Endodermal cell (in vitro differentiated cells): ENCODE measurements around the gene SPOCK1. TPM values are rescaled to one million over a fixed set of nuclear protein-coding genes. Genes with fewer than 3 reads are reported as not detected.

Source experiments
- DNase-seq: peaks from one replicate; pipeline ENCODE4 v3.0.0-alpha.2; 2017
- H3K27ac ChIP-seq: 2 replicates; pipeline ENCODE4 v1.5.1; 2013; ENCODE audit warnings: mild to moderate bottlenecking, low read depth, low read length, moderate library complexity
- H3K27me3 ChIP-seq: 2 replicates; pipeline ENCODE4 v1.6.1; 2013; ENCODE audit warnings: mild to moderate bottlenecking, low read length, moderate library complexity; ENCODE audit not compliant: insufficient read depth, control insufficient read depth, poor library complexity, severe bottlenecking
- H3K36me3 ChIP-seq: 2 replicates; pipeline ENCODE4 v1.7.0; 2013; ENCODE audit warnings: mild to moderate bottlenecking, low read length, moderate library complexity; ENCODE audit not compliant: control insufficient read depth, insufficient read depth
- H3K4me1 ChIP-seq: one replicate; pipeline ENCODE4 v1.7.0; 2013; ENCODE audit warnings: low read length; ENCODE audit not compliant: control insufficient read depth, insufficient read depth
- H3K4me3 ChIP-seq: 2 replicates; pipeline ENCODE4 v1.5.1; 2013; ENCODE audit warnings: mild to moderate bottlenecking, low read length, moderate library complexity
- H3K9ac ChIP-seq: 2 replicates; pipeline ENCODE4 v1.6.1; 2013; ENCODE audit warnings: mild to moderate bottlenecking, low read length, moderate library complexity; ENCODE audit not compliant: poor library complexity, severe bottlenecking; ENCODE audit errors: extremely low read depth
- H3K9me3 ChIP-seq: 2 replicates; pipeline ENCODE4 v1.6.1; 2013; ENCODE audit warnings: mild to moderate bottlenecking, low read length, moderate library complexity; ENCODE audit not compliant: control insufficient read depth
- H3K27ac Mint-ChIP-seq: 2 replicates; pipeline ENCODE4 v1.8.0; 2020; ENCODE audit warnings: mixed read lengths
- H3K27me3 Mint-ChIP-seq: 2 replicates; pipeline ENCODE4 v1.8.0; 2021; ENCODE audit warnings: mild to moderate bottlenecking, mixed read lengths; ENCODE audit not compliant: insufficient read depth
- H3K36me3 Mint-ChIP-seq: 2 replicates; pipeline ENCODE4 v1.8.0; 2020; ENCODE audit warnings: low read depth, mixed read lengths
- H3K4me1 Mint-ChIP-seq: 2 replicates; pipeline ENCODE4 v1.8.0; 2020; ENCODE audit warnings: mixed read lengths
- H3K4me3 Mint-ChIP-seq: 2 replicates; pipeline ENCODE4 v1.8.0; 2020; ENCODE audit warnings: mild to moderate bottlenecking, moderate library complexity, mixed read lengths
- H3K9me3 Mint-ChIP-seq: 2 replicates; pipeline ENCODE4 v1.8.0; 2020; ENCODE audit warnings: mild to moderate bottlenecking, mixed read lengths
- WGBS, 2 experiments: methylation state at CpG; one replicate each; pipeline versions ENCODE4 v1.1.5 to v1.1.7; 2013; ENCODE audit warnings: missing lambda C conversion rate in 2 of 2, mixed read lengths in 1 of 2; ENCODE audit not compliant: insufficient coverage in 1 of 2, insufficient read length in 1 of 2; 5-methylcytosine and 5-hydroxymethylcytosine counted together
- total RNA-seq, 2 donors: library from RNA; stranded (reverse); fragmentation: NEBNext Ultra II Directional in 1 of 2; extraction: Animal tissue kit (Norgen Biotek cat#: 25700) in 1 of 2; gene quantifications; 2 replicates in 1 of 2; 3 replicates in 1 of 2; pipeline ENCODE4 v1.2.1, GENCODE V29; 2021
- TF ChIP-seq, protein P1 (sequence below): fragments of 200-600 bp; sonication (generic); conservative IDR thresholded peaks from 2 replicates; pipeline ENCODE4 v1.5.0; 2021; ENCODE audit warnings: antibody characterized with exemption, mild to moderate bottlenecking

Gene SPOCK1
- total RNA-seq, 2 donors from 2014 or later: 25.8 to 39.8 TPM

DNA sequence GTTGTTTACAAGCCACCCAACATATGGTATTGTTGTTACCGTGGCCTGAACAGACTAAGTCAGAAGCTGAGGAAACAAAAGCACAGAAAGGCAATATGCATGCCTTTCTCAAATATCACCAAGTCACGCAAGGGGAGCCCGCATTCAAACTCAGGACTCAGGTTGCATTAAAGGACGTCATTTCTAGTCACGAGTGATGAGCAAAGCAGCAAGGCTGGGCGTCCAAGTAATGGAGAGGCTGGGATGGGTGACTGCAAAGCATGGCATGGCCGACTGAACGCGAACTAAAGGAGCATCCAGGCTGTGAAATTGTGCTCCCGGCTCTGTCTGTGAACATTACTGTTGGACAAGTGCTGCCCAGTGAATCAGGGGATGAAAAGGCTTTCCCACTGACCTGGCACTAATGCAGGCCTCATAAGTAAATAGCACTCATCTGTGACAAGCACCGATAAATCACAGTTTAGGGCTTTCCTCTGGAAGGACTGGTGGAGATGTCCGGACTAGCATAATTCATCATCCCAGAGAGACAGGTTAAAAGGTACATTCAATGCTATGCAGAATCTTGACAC is 202.8 kb downstream of the SPOCK1 start:
- Histone ChIP-seq H3K4me3 (no peak overlapping the region), H3K9ac (no peak overlapping the region), H3K27me3 (no peaks in the 10 kb centered on the region), H3K9me3 (no peaks in the 10 kb centered on the region), H3K4me1 (no peaks in the 10 kb centered on the region), H3K27ac (no peak overlapping the region), H3K36me3 (no peaks in the 10 kb centered on the region)
- H3K4me1 Mint-ChIP-seq: peaks cover 5% of the 10 kb centered on the region
- TF ChIP-seq, protein P1, sequence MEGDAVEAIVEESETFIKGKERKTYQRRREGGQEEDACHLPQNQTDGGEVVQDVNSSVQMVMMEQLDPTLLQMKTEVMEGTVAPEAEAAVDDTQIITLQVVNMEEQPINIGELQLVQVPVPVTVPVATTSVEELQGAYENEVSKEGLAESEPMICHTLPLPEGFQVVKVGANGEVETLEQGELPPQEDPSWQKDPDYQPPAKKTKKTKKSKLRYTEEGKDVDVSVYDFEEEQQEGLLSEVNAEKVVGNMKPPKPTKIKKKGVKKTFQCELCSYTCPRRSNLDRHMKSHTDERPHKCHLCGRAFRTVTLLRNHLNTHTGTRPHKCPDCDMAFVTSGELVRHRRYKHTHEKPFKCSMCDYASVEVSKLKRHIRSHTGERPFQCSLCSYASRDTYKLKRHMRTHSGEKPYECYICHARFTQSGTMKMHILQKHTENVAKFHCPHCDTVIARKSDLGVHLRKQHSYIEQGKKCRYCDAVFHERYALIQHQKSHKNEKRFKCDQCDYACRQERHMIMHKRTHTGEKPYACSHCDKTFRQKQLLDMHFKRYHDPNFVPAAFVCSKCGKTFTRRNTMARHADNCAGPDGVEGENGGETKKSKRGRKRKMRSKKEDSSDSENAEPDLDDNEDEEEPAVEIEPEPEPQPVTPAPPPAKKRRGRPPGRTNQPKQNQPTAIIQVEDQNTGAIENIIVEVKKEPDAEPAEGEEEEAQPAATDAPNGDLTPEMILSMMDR: no peak
- no peak overlapping the region for H3K27ac Mint-ChIP-seq
- no peak for DNase-seq
- no peaks in the 10 kb centered on the region for H3K9me3 Mint-ChIP-seq
- no peaks in the 10 kb centered on the region for H3K36me3 Mint-ChIP-seq
- 87 to 93% methylated on average over 8 to 12 of the region's 12 CpGs for WGBS, 2 experiments
- no peaks in the 10 kb centered on the region for H3K27me3 Mint-ChIP-seq
- no peak overlapping the region for H3K4me3 Mint-ChIP-seq

DNA sequence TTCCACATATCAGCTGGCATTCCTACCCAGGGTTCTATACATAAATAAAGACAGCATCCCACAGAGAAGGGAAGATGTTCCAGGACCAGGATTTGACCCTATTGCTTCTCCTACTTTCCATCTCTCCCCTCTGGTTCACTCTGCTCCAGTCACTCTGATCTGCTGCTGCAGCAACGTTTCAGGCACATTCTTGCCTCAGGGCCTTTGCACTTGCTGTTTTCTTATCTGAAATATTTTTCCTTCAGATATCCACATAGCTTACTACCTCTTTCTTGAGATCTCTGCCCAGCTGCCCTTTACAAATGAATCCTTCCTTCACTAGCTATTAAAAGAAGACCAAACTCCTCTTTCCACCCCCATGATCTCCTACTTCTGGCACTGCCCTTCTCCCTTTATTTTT is 204.5 kb downstream of the SPOCK1 start:
- H3K27ac Mint-ChIP-seq: no peak overlapping the region
- H3K4me1 Mint-ChIP-seq: peaks cover 5% of the 10 kb centered on the region
- no peaks in the 10 kb centered on the region for H3K4me1 ChIP-seq
- no peaks in the 10 kb centered on the region for H3K9me3 Mint-ChIP-seq
- H3K36me3 Mint-ChIP-seq: no peaks in the 10 kb centered on the region
- WGBS, 2 experiments: 90 to 100% methylated on average over 1 of the region's 1 CpG
- H3K9ac ChIP-seq: no peak overlapping the region
- H3K4me3 Mint-ChIP-seq: no peak overlapping the region
- no peaks in the 10 kb centered on the region for H3K36me3 ChIP-seq
- no peak overlapping the region for H3K4me3 ChIP-seq
- no peak for DNase-seq
- peaks cover 3% of the 10 kb centered on the region for H3K27me3 Mint-ChIP-seq
- H3K9me3 ChIP-seq: no peaks in the 10 kb centered on the region
- no peak overlapping the region for H3K27ac ChIP-seq
- no peaks in the 10 kb centered on the region for H3K27me3 ChIP-seq
- TF ChIP-seq, protein P1: no peak

DNA sequence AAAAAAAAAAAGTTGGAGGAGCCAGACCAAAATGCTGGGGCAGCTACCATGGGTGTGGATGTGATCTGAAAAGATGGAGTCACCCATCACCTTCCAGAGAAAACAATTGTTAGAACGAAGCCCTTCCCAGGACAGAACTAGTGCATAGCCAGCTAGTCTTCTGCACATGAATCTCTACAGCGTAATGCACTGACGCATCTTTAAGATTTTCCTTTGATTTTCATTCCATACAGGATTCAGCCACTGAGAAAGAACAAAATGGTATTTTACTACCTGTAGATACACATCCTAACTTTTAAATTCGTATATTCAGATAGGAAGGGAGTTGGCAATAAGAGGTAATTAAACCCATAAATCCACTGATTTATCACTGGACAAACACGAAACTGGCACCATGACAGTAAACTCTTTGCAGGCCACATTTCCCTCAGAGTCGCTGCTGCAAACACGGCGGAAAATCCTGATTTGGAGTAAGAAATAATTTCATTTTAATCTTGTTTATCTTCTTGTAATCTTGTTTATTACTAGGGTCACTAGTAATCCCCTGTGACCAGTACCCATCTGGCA is 206.6 kb downstream of the SPOCK1 start:
- TF ChIP-seq, protein P1: no peak
- H3K27ac Mint-ChIP-seq: no peak overlapping the region
- H3K27me3 Mint-ChIP-seq: peaks cover 11% of the 10 kb centered on the region

More for the DNA sequence above, 206.6 kb downstream of the SPOCK1 start:
- Mint-ChIP-seq H3K4me3 (no peak overlapping the region), H3K36me3 (no peaks in the 10 kb centered on the region), H3K4me1 (peaks cover 5% of the 10 kb centered on the region), H3K9me3 (no peaks in the 10 kb centered on the region)
- H3K36me3 ChIP-seq: no peaks in the 10 kb centered on the region
- no peaks in the 10 kb centered on the region for H3K4me1 ChIP-seq
- no peak overlapping the region for H3K4me3 ChIP-seq
- peaks cover 6% of the 10 kb centered on the region for H3K27me3 ChIP-seq
- H3K9ac ChIP-seq: no peak overlapping the region
- no peak overlapping the region for H3K27ac ChIP-seq
- DNase-seq: no peak
- 92 to 93% methylated on average over 4 to 8 of the region's 8 CpGs for WGBS, 2 experiments
- H3K9me3 ChIP-seq: no peaks in the 10 kb centered on the region
